GM23248 (cell line): ENCODE results near the gene TTC21A. TPM values are rescaled to one million over a fixed set of nuclear protein-coding genes. Genes with fewer than 3 reads are reported as not detected.

Experiments
- DNase-seq: peaks from one replicate; pipeline ENCODE4 v3.0.0-alpha.2; 2015
- H2AFZ ChIP-seq: fragments of 200-600 bp; sonication (generic); 2 replicates; pipeline ENCODE4 v1.6.1; 2016; ENCODE audit warnings: antibody characterized with exemption
- H3F3A ChIP-seq: fragments of 200-600 bp; sonication (generic); 2 replicates; pipeline ENCODE4 v1.6.1; 2016; ENCODE audit warnings: mild to moderate bottlenecking, antibody characterized with exemption, mixed run types; ENCODE audit not compliant: insufficient read depth
- H3K27ac ChIP-seq: fragments of 200-600 bp; sonication (generic); 2 replicates; pipeline ENCODE4 v1.5.1; 2016; ENCODE audit warnings: mild to moderate bottlenecking
- H3K27me3 ChIP-seq: fragments of 200-600 bp; sonication (generic); replicated peaks from 2 replicates; pipeline ENCODE4 v1.6.1; 2016; ENCODE audit warnings: mild to moderate bottlenecking; ENCODE audit not compliant: insufficient read depth
- H3K36me3 ChIP-seq: fragments of 200-600 bp; sonication (generic); 2 replicates; pipeline ENCODE4 v1.6.1; 2016; ENCODE audit warnings: low read depth, mild to moderate bottlenecking
- H3K4me1 ChIP-seq: fragments of 200-600 bp; sonication (generic); 2 replicates; pipeline ENCODE4 v1.6.1; 2016; ENCODE audit warnings: mild to moderate bottlenecking; ENCODE audit not compliant: insufficient read depth
- H3K4me2 ChIP-seq: fragments of 200-600 bp; sonication (generic); one replicate; pipeline ENCODE4 v1.6.1; 2016; ENCODE audit warnings: mild to moderate bottlenecking; ENCODE audit not compliant: unreplicated experiment
- H3K4me3 ChIP-seq: fragments of 200-600 bp; sonication (generic); 2 replicates; pipeline ENCODE4 v1.5.1; 2016; ENCODE audit warnings: mild to moderate bottlenecking
- H3K79me2 ChIP-seq: fragments of 200-600 bp; sonication (generic); 2 replicates; pipeline ENCODE4 v1.6.1; 2016; ENCODE audit warnings: mild to moderate bottlenecking; ENCODE audit not compliant: insufficient read depth
- H3K9ac ChIP-seq: fragments of 200-600 bp; sonication (generic); 2 replicates; pipeline ENCODE4 v1.6.1; 2016; ENCODE audit warnings: mild to moderate bottlenecking
- H3K9me2 ChIP-seq: fragments of 200-600 bp; sonication (generic); 2 replicates; pipeline ENCODE4 v1.6.1; 2016; ENCODE audit warnings: mixed run types, mild to moderate bottlenecking, moderate library complexity; ENCODE audit not compliant: insufficient read depth
- H3K9me3 ChIP-seq: fragments of 200-600 bp; sonication (generic); one replicate; pipeline ENCODE4 v1.6.1; 2017; ENCODE audit warnings: low read depth
- H4K20me1 ChIP-seq: fragments of 200-600 bp; sonication (generic); 2 replicates; pipeline ENCODE4 v1.6.0; 2016; ENCODE audit not compliant: insufficient read depth
- EZH2 ChIP-seq: fragments of 200-600 bp; sonication (generic); IDR thresholded peaks from 2 replicates; pipeline ENCODE4 v1.6.1; 2018; ENCODE audit warnings: antibody characterized with exemption, mild to moderate bottlenecking; ENCODE audit not compliant: insufficient read depth, poor library complexity, severe bottlenecking
- EZH2phosphoT487 ChIP-seq: fragments of 200-600 bp; sonication (generic); IDR thresholded peaks from 2 replicates; pipeline ENCODE4 v1.6.1; 2018; ENCODE audit warnings: antibody characterized with exemption, moderate library complexity, mild to moderate bottlenecking, low read depth; ENCODE audit not compliant: insufficient read depth
- WGBS, 2 experiments: methylation state at CpG; one replicate each; pipeline ENCODE4 v1.1.6; 2015 to 2017; ENCODE audit warnings: low lambda C conversion rate in 2 of 2, low coverage in 1 of 2; ENCODE audit errors: missing lambda C conversion rate in 2 of 2; 5-methylcytosine and 5-hydroxymethylcytosine counted together
- in situ Hi-C: fragments of 300-500 bp; cut with MboI; formaldehyde crosslinking; loops from 2 replicates; pipeline ENCODE4 v1.15.0; 2020
- polyA plus RNA-seq: library from polyadenylated mRNA; unstranded; fragments of >200 nt; fragmentation: Nextera tagmentation; extraction: Ambion mirVana; gene quantifications from 2 replicates; pipeline ENCODE4 v1.2.1, GENCODE V29; 2016
- total RNA-seq: library from RNA; depleted of rRNA; stranded (reverse); fragments of >200 nt; shearing (Covaris generic); gene quantifications from 2 replicates; pipeline ENCODE4 v1.2.3, GENCODE V29; 2014

TTC21A gene
- total and polyA plus RNA-seq, 2 experiments from 2014 or later = 0.76 to 1.2 TPM

GRCh38 chr3:39166134-39166710 lies 58.7 kb downstream of the TTC21A start:
- Histone ChIP-seq H3K27me3 (no peaks in the 10 kb centered on the region), H3K9ac (peak overlapping the region; percentile 23; the same call in 1 of the 2 replicates), H3F3A (peaks cover 31% of the 10 kb centered on the region), H2AFZ (0 out of 2 replicates have a peak overlapping the region, but pooled peaks have one; percentile 20), H3K4me3 (no peak overlapping the region), H3K4me2 (peak overlapping the region; percentile 56), H3K79me2 (no peaks in the 10 kb centered on the region), H3K36me3 (no peaks in the 10 kb centered on the region), H3K9me3 (no peaks in the 10 kb centered on the region), H3K4me1 (peaks cover 31% of the 10 kb centered on the region), H4K20me1 (no peaks in the 10 kb centered on the region), H3K27ac (peak overlapping the region; percentile 77), H3K9me2 (no peaks in the 10 kb centered on the region)
- in situ Hi-C loops = no loop called here
- 27 to 28% methylated on average over 3 of the region's 3 CpGs for WGBS, 2 experiments
- TF ChIP-seq EZH2 (no peak), EZH2phosphoT487 (no peak)
- peak; percentile 94 for DNase-seq

- DNase-seq = peak; percentile 91
- H3K36me3 ChIP-seq = no peaks in the 10 kb centered on the region
- H3F3A ChIP-seq = peaks cover 31% of the 10 kb centered on the region
- no peaks in the 10 kb centered on the region for H3K9me2 ChIP-seq
- H3K4me2 ChIP-seq = peak overlapping the region; percentile 56
- H2AFZ ChIP-seq = no peak overlapping the region
- TF ChIP-seq EZH2phosphoT487 (no peak), EZH2 (no peak)
- H3K9ac ChIP-seq = peak overlapping the region; percentile 23; the same call in 1 of the 2 replicates
- no peak overlapping the region for H3K4me3 ChIP-seq
- no peaks in the 10 kb centered on the region for H3K9me3 ChIP-seq
- in situ Hi-C loops = no loop called here
- peak overlapping the region; percentile 77 for H3K27ac ChIP-seq
- no peaks in the 10 kb centered on the region for H3K79me2 ChIP-seq
- H3K27me3 ChIP-seq = no peaks in the 10 kb centered on the region
- H4K20me1 ChIP-seq = no peaks in the 10 kb centered on the region
- peaks cover 31% of the 10 kb centered on the region for H3K4me1 ChIP-seq
- WGBS, 2 experiments = 0% methylated on average over 1 of the region's 1 CpG
Measured at GRCh38 chr3:39166932-39167532, 59.6 kb downstream of the TTC21A start.

- no peaks in the 10 kb centered on the region for H3K9me3 ChIP-seq
- no peak for DNase-seq
- no peaks in the 10 kb centered on the region for H4K20me1 ChIP-seq
- no peak overlapping the region for H3K4me2 ChIP-seq
- H3K9me2 ChIP-seq = no peaks in the 10 kb centered on the region
- no peak overlapping the region for H3K27ac ChIP-seq
- peaks cover 31% of the 10 kb centered on the region for H3F3A ChIP-seq
- H3K27me3 ChIP-seq = no peaks in the 10 kb centered on the region
- no peak for TF ChIP-seq EZH2
- no peak for TF ChIP-seq EZH2phosphoT487
- in situ Hi-C loops = no loop called here
- no peak overlapping the region for H3K4me3 ChIP-seq
- no peak overlapping the region for H3K9ac ChIP-seq
- H3K4me1 ChIP-seq = peaks cover 31% of the 10 kb centered on the region
- H3K79me2 ChIP-seq = no peaks in the 10 kb centered on the region
- H2AFZ ChIP-seq = no peak overlapping the region
- 91% methylated on average over 5 of the region's 5 CpGs for WGBS, 2 experiments
- H3K36me3 ChIP-seq = no peaks in the 10 kb centered on the region
Measured at GRCh38 chr3:39168156-39168780, 60.8 kb downstream of the TTC21A start.

GRCh38 chr3:39169712-39170111 lies 62.2 kb downstream of the TTC21A start:
- Histone ChIP-seq H3K4me3 (no peak overlapping the region), H4K20me1 (no peaks in the 10 kb centered on the region), H3K9ac (no peak overlapping the region), H3K36me3 (no peaks in the 10 kb centered on the region), H3K4me2 (no peak overlapping the region), H3K79me2 (no peaks in the 10 kb centered on the region), H3K9me3 (no peaks in the 10 kb centered on the region), H3F3A (peaks cover 31% of the 10 kb centered on the region), H3K4me1 (peaks cover 31% of the 10 kb centered on the region), H3K27me3 (no peaks in the 10 kb centered on the region), H3K27ac (no peak overlapping the region), H3K9me2 (no peaks in the 10 kb centered on the region), H2AFZ (no peak overlapping the region)
- DNase-seq = no peak
- WGBS, 2 experiments = 0% methylated on average over 1 of the region's 1 CpG
- in situ Hi-C loops = no loop called here
- TF ChIP-seq EZH2phosphoT487 (no peak), EZH2 (no peak)
